IPS-NIHi7 (cell line): ENCODE results near the gene IGFLR1.
"Not testable (repeated sequence)": the region's sequence is repeated elsewhere in the genome, so short reads cannot be mapped to it uniquely, and the experiment has no call there.

ENCODE experiments used
- DNase-seq: peaks from one replicate; pipeline ENCODE4 v3.0.0; 2012; ENCODE audit warnings: mixed read lengths; ENCODE audit errors: extremely low spot score

Gene IGFLR1

DNA sequence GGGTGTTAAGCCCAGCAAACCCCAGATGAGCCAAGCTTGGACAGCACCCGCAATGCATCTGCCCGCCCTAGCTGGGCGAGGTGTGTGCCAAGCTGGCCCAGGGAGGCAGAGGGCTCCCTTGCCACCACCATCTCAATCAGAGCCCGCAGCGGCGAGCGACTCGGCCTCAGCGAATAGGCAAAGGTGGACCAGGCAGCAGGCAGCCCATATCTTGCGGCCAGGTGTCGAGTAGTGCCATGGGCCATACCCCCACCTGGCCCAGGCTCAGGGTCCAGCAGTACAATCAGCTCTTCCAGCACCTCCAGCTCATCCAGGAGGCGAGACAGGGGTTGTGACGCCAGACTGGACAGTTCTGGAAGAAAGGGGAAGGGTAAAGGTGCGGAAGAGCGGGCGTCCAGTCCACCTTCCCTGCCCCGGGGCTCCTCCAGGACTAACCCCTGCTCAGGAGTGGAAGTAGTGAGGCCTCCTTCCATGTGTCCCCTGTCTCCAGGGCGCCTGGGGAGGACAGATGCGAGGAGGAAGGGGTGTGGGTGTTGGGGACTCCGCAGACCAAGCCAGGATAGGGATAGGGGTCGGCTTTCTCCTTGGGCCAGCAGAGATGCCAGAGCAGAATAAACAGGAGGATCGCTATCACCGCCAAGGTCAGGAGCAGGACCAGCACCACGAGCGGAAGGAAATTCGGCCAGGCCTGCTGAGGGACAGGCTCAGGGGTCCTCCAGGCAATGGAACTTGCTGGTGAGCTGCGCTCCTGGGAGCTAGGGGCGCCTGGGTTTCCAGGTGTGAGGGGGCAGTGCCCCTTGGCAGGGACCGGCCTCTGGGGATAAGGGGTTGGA is 2.8 kb downstream of the IGFLR1 start:
- no peak for DNase-seq

DNA sequence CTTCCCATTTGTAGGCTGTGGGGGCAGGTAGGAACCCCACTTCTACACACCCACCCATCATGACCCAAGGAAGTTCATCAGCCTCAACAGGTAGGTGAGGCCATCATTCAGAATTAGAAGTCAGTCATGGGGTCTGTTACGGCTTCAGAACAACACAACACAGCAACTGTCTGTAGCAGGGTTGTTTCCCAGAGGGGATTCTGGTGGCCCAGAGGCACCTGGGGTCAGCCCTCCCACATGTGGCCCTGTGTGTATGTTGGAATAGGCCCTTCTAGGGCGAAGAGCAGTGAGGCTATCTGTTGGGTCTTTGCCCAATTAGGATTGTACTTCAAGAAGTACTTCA is 3.4 kb downstream of the IGFLR1 start:
- DNase-seq, result no peak

DNA sequence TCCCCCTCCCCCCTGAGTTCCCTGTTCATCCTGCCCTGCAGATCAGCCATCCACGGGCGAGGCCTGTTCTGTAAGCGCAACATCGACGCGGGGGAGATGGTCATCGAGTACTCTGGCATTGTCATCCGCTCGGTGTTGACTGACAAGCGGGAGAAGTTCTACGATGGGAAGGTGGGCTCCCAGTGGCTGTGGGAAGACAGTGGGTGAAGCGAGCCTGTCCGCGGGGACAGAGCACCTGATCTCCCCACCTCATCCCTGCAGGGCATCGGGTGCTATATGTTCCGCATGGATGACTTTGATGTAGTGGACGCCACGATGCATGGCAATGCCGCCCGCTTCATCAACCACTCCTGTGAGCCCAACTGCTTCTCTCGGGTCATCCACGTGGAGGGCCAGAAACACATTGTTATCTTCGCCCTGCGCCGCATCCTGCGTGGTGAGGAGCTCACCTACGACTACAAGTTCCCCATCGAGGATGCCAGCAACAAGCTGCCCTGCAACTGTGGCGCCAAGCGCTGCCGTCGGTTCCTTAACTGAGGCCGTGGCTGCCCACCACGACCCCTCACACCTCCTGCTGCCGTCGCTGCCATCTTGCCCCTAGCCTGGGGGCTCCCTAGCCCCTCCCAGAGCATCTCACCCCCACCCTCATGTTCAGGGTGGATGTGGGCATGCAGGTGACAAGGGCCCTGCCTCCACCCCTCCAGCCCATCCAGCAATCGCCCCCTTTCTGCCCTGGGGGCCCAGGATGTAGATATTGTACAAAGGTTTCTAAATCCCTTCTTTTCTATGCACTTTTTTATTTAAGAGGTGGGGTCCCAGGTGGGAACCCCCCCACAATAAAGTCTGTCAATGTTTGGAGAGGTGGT is 4.0 kb downstream of the IGFLR1 start:
- DNase-seq, result no peak

DNA sequence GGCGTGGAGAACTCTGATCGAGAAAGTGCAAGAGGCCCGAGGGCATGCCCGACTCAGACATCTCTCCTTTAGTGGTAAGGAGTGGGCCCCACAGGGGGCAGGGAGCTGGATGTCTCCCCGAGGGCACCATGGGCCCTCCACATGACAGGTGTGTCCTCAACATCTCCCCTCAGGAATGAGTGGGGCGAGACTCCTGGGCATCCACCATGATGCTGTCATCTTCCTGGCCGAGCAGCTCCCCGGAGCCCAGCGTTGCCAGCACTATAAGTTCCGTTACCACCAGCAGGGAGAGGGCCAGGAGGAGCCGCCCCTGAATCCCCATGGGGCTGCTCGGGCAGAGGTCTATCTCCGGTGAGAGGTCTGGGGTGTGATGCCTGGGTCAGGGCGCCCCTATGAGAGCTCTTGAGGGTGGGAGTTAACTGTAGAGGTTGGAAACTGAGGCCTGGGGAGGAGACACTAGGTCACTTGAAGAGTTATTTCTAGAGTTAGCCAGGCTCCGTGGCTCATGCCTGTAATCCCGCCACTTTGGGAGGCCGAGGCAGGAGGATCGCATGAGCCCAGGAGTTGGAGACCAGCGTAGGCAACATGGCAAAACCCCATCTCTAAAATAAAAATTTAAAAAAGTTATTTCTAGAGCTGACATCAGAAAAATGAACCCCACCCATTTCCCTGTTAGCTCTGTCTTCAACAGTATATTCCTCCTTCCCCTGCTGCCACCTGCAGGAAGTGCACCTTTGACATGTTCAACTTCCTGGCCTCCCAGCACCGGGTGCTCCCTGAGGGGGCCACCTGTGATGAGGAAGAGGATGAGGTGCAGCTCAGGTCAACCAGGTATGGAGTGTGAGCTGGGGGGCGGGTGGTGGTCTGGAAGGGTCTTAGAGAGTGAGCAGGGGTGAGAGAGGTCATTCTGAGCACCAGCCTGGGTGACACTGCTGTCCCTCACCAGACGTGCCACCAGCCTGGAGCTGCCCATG is 5.1 kb downstream of the IGFLR1 start:
- no peak for DNase-seq

DNA sequence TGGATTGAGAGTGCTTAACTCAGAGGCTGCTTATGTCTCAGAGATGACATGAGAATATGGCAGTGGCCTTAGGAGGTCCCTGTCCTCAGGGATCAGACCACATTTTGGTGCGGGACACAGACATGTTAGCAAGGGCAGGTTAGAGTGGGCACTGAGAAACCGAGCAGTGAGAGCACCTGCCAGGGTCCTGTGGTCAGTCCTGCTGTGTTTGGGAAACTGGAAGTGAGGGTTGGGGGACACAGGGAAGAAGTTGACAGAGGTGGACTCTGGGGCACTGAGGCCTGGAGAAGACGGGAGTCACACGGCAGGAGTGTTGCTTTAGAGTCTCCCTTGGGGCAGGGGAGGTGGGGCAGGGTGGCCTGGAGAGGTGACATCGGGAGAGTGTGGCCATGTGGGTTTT is 7.4 kb downstream of the IGFLR1 start:
- DNase-seq, result no peak

DNA sequence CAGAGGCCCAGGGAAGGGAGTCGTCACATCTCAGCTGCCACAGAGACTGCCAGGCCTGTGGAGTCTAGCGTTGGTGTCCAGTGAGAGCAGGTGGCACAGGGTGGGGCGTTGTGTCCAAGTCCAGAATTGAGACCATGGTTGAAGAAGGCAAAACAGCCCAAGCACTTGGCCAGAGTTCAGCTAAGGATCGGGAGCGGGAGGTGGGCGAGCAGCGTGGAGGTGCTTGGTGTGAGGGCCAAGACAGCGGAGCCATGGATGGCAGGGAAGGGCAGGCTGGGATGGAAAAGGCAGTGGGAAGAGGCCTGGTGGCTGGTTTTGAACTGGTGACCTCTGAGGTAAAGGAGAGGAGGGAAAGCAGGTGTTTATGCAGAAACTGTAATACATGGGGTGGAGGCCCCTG is 8.0 kb downstream of the IGFLR1 start:
- no peak for DNase-seq

DNA sequence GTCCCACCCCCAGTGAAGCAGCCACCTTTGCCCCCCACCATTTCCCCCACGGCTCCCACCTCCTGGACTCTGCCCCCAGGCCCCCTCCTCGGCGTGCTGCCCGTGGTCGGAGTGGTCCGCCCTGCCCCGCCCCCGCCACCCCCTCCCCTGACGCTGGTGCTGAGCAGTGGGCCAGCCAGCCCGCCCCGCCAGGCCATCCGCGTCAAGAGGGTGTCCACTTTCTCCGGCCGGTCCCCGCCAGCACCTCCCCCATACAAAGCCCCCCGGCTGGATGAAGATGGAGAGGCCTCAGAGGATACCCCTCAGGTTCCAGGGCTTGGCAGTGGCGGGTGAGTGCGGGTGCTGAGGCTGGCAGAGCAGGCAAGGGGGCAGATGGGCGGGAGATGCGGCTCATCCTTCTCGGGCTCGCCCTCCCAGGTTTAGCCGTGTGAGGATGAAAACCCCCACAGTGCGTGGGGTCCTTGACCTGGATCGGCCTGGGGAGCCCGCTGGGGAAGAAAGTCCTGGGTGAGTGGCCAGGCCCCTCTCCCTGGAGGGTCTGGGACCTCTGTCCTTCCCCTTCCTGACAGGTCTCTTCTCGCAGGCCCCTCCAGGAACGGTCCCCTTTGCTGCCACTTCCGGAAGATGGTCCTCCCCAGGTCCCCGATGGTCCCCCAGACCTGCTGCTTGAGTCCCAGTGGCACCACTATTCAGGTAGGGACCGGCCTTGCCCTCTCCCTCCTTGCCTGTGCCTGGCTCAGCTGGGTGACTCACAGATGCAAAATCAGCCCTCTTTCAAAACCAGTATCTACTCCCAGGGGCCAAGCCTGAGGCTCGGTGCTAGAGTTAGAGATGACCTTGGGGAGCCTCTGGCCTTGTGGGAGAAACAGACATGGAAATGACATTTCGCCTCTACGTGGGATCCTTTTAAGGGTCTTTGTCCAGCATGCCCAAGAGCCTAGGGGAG is 8.8 kb downstream of the IGFLR1 start:
- no peak for DNase-seq

DNA sequence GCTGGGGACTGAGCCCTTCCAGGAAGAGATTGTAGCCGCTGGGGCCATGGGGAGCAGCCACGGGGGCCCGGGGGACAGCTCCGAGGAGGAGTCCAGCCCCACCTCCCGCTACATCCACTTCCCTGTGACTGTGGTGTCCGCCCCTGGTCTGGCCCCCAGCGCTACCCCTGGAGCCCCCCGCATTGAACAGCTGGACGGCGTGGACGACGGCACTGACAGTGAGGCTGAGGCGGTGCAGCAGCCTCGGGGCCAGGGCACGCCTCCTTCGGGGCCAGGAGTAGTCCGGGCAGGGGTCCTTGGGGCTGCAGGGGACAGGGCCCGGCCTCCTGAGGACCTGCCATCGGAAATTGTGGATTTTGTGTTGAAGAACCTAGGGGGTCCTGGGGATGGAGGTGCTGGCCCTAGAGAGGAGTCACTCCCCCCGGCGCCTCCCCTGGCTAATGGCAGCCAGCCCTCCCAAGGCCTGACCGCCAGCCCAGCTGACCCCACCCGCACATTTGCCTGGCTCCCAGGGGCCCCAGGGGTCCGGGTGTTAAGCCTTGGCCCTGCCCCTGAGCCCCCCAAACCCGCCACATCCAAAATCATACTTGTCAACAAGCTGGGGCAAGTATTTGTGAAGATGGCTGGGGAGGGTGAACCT is 9.6 kb downstream of the IGFLR1 start:
- no peak for DNase-seq

DNA sequence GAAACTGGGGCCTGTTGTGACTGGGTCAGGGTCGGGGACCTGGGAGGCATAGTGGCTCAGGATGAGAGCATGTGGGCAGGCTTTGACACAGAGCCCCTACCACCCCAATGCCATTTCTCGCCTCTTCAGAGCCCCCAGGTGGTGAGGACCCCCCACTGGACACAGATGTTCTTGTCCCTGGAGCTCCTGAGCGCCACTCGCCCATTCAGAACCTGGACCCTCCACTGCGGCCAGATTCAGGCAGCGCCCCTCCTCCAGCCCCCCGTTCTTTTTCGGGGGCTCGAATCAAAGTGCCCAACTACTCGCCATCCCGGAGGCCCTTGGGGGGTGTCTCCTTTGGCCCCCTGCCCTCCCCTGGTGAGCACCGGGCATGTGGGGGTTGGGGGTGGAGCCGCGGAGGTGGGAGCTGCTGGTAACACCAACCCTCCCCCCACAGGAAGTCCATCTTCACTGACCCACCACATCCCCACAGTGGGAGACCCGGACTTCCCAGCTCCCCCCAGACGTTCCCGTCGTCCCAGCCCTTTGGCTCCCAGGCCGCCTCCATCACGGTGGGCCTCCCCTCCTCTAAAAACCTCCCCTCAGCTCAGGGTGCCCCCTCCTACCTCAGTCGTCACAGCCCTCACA is 10.4 kb downstream of the IGFLR1 start:
- DNase-seq, result no peak

DNA sequence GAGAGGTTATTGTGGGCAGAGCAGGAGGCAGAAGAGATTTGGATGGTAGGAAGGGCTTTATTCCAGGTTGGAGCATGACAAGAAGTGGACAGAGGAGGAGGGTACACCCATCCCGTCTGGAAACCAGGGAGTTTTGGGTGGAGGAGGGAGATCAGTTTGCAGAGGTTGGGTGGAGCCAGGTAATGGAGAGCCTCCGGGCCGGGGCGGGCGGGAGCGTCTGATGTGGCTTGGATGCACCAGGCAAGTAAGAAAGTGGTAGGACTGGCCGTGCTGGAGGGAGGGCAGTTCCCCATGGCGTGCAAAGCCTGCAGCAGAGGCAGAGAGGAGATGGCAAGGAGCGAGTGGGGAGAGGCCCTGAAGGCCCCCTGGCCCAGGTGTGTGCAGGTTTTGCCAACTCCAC is 10.9 kb downstream of the IGFLR1 start:
- DNase-seq, result no peak

DNA sequence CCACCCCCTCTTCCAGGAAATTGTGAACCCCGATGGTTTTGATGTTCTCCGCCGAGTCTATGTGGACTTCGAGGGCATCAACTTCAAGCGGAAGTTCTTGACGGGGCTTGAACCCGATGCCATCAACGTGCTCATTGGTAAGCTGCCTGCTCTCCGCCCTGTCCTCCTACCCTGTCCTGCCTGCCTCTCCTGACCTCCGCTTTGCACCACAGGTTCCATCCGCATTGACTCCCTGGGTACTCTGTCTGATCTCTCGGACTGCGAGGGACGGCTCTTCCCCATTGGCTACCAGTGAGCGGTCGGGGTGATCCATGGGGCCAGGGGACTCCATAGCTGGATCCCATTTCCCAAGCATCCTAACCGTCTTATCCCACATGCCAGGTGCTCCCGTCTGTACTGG is 11.9 kb downstream of the IGFLR1 start:
- DNase-seq, result no peak

DNA sequence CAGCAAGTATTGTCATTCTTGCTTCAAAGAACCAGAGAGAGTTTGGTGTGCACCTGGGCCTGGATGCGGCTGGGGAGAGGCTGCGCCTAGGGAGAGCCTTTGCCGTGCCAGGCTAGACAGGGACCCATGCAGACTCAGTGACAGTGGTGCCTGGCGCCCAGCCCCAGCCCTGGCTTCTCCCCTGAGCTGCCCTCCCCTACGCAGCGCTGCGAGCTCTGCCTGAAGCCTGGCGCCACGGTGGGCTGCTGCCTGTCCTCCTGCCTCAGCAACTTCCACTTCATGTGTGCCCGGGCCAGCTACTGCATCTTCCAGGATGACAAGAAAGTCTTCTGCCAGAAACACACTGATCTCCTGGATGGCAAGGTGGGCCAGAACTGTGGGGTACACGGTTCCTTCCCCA is 12.5 kb downstream of the IGFLR1 start:
- DNase-seq, result no peak

DNA sequence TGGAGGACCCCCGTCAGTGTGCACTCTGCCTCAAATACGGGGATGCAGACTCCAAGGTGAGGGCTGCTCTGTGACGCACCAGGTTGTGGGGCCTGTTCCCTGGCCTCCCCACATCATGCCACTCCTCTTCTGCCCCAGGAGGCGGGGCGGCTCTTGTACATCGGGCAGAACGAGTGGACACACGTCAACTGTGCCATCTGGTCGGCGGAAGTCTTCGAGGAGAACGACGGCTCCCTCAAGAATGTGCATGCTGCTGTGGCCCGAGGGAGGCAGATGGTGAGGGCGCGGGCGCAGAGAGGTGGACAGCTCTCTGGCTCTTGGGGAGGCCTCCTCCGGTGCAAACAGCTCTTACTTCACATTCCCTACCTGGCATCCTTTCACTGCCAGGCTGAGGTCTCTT is 13.2 kb downstream of the IGFLR1 start:
- no peak for DNase-seq

DNA sequence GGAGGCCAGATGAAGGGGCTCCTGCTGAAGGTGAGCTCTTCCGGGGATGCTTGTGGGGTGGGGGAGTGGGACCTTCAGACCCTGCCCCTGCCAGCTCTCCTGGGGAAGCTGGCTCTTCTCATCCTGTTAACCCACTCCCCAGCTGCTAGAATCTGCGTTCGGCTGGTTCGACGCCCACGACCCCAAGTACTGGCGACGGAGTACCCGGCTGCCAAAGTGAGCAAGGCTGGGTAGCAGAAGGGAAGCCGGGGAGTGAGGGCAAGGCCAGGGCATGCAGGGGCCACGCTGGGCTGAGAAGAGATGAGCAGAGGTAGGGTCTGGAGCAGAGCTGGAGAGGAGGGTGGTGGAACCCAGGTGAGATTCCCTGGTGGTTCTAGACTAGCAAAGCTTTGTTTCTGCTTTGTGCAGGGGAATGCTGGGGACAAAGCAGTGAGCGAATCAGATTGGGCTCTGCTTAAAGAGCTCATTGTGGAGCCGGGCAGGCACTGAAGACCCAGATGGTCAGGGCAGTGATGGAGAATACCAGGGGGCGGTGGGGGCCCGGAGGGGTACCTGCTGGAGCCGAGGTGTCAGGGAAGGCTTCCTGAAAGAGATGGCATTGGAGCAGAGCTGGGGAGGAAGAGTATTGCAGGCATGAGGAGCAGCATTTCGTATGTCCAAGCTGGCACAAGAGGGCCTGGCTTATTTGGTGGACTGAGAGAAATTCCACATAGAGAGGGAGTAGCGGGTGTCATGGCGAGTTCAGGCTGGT is 14.1 kb downstream of the IGFLR1 start:
- no peak for DNase-seq

DNA sequence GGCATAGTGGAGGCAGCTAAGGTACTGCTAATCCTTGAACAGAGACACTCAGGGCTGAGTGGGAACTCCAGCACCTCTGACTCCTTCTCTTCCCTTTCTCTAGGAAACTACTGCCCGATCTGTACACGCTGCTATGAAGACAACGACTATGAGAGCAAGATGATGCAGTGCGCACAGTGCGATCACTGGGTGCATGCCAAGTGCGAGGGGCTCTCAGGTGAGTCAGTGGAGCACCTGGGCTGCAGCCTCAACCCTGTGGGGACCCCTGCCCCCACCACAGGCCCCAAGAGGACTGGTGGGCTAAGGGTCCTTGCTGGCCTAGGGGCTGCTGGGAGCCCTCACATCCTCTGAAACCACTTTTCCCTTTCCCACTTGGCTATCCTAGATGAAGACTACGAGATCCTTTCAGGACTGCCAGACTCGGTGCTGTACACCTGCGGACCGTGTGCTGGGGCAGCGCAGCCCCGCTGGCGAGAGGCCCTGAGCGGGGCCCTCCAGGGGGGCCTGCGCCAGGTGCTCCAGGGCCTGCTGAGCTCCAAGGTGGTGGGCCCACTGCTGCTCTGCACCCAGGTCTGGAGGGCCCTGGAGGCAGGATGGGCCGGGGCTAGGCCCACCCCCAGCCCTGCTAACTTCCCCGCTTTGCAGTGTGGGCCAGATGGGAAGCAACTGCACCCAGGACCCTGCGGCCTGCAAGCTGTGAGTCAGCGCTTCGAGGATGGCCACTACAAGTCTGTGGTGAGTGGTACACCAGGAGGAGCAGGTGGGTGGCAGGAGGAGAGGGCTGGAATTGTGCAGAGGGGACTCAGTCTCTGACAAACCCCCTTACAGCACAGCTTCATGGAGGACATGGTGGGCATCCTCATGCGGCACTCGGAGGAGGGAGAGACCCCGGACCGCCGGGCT is 14.9 kb downstream of the IGFLR1 start:
- DNase-seq, result no peak

DNA sequence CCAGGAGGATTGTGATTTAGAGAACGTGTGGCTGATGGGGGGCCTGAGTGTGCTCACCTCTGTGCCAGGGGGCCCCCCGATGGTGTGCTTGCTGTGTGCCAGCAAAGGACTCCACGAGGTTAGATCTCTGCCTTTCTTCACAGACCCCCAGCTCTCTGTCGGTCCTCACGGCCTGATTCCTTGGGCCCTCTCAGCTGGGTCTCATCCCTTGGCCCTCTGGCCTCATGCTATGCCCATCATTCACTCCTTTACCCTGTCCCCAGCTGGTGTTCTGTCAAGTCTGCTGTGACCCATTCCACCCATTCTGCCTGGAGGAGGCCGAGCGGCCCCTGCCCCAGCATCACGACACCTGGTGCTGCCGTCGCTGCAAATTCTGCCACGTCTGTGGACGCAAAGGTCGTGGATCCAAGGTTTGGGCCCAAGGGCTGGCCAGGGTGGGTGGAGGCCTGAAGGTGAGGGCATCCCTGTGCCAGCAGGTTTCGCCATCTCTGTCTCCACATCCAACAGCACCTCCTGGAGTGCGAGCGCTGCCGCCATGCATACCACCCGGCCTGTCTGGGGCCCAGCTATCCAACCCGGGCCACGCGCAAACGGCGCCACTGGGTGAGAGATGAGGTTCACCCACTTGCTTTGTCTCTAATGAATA is 16.9 kb downstream of the IGFLR1 start:
- DNase-seq, result no peak

DNA sequence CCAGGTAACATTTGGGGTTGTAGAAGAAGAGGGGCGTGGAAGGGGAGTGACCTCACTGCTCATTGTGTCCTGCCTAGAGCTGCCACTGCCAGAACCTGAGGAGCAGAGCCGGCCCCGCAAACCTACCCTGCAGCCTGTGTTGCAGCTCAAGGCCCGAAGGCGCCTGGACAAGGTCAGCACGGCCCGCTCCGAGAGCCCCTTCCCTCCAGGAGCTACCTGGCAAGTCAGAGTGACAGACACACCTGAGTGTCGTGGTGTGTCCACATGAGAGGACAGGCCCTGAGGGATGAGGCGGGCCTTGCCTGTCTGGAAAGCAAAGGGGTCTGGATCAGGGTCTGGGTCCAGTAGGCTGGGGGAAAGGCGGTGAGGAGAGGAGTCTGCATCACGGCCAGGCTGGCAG is 17.7 kb downstream of the IGFLR1 start:
- no peak for DNase-seq

DNA sequence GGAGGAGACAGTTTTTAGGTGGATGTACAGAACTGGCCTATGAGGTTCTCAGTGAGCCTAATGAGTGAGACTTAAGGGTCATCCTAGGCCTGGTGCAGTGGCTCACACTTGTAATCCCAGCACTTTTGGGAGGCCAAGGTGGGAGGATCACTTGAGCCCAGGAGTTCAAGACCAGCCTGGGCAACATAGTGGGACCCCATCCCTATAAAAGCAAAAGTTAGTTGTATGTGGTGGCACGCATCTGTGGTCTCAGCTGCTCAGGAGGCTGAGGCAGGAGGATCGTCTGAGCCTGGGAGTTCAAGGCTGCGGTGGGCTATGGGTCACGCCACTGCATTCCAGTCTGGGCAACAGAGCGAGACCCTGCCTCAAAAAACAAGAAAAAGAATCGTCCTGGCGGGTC is 18.1 kb downstream of the IGFLR1 start:
- not testable (repeated sequence) for DNase-seq
